ENCODE measurements around the gene TEX52. TPM values are rescaled to one million over a fixed set of nuclear protein-coding genes. Genes with fewer than 3 reads are reported as not detected.

The TEX52 gene
- total and polyA plus RNA-seq, 2 of the 13 experiments (the other 11 are each of a cell fraction or from before 2014, with no cell fraction given), result 0.05 TPM; not detected in 1

DNA sequence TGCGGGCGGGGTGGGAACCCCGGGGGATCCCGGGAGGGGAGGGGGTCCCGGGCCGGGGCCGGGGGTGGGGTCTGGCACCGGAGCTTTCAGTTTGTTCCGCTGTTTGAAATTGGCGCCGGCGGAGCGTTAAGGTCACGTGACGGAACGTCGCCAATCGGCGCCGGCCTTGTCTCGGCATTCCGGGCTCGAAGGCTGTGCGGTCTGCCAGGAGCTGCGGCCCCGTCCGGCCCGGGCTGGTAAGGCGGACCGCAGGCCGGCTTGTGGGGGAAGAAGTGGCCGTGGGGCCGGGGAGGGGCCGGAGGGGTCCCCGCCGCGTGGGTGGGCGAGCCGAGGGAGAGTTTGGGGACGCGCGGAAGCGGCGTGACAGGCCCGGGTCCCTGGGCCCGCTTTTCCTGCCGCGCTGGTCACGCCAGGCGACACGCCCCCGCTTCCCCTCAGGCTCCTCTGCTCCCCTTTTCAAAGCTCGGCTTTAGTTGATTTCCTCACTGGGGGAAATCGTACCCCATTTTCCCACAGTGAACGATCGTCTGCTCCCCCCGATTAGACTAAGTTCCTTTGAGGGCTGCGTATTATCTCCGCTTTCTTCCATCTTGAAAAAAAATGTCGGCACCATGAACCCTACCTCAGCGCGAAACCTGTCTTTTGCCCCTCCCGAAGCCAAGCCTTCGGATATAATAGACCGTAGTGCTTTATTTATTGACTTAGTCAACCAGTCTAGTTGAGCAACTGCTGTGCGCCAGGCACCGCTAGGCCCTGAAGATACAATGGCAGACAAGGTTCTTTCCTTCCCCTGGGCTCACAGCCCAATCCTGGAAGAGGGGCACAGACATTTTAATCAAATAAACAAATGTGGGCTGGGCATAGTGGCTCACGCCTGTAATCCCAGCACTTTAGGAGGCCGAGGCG lies 20.5 kb upstream of the TEX52 start, which contains the start of the genes FOXM1 and RHNO1 (continued):
- TF ChIP-seq PREB (CRISPR knock-in tag; IDR thresholded peaks at IDR 0.05), result no peak
- TF ChIP-seq EED (CRISPR knock-in tag; IDR thresholded peaks at IDR 0.05), result 0 out of 2 replicates have a peak, but pooled peaks have one; percentile 33
- peak; percentile 66; the same call in 1 of the 2 replicates for TF ChIP-seq ZSCAN31 (CRISPR knock-in tag; IDR thresholded peaks at IDR 0.05; ENCODE audit: low read depth)
- peak; percentile 65 for TF ChIP-seq MYPOP (CRISPR knock-in tag; IDR thresholded peaks at IDR 0.05)
- TF ChIP-seq SP4 (CRISPR knock-in tag; IDR thresholded peaks at IDR 0.05), result peak; percentile 64; the same call in 1 of the 2 replicates
- TF ChIP-seq NFYC (CRISPR knock-in tag; IDR thresholded peaks at IDR 0.05), result peak; percentile 81
- TF ChIP-seq RFX3 (CRISPR knock-in tag; IDR thresholded peaks at IDR 0.05), result no peak
- no peak for TF ChIP-seq ZNF691 (CRISPR knock-in tag; IDR thresholded peaks at IDR 0.05; ENCODE audit: borderline replicate concordance, low read depth)
- no peak for TF ChIP-seq MIER2 (CRISPR knock-in tag; IDR thresholded peaks at IDR 0.05)
- peak; percentile 35 for TF ChIP-seq ZHX1 (CRISPR knock-in tag; IDR thresholded peaks at IDR 0.05; ENCODE audit: low read depth)
- no peak for TF ChIP-seq ZNF441 (CRISPR knock-in tag; IDR thresholded peaks at IDR 0.05; ENCODE audit: borderline replicate concordance)
- TF ChIP-seq ZNF713 (CRISPR knock-in tag; IDR thresholded peaks at IDR 0.05), result 0 out of 2 replicates have a peak, but pooled peaks have one; percentile 63
- no peak for TF ChIP-seq ZNF382 (CRISPR knock-in tag; IDR thresholded peaks at IDR 0.05; ENCODE audit: borderline replicate concordance)
- TF ChIP-seq RCOR2 (CRISPR knock-in tag; IDR thresholded peaks at IDR 0.05), result no peak
- TF ChIP-seq ZNF225 (CRISPR knock-in tag; IDR thresholded peaks at IDR 0.05), result peak; percentile 62; the same call in 1 of the 2 replicates
- peak; percentile 80; the same call in 1 of the 2 replicates for TF ChIP-seq ZNF724P (CRISPR knock-in tag; IDR thresholded peaks at IDR 0.05; ENCODE audit: borderline replicate concordance)
- no peak for TF ChIP-seq ZKSCAN1 (IDR thresholded peaks at IDR 0.05; ENCODE audit: low read length)
- no peak for TF ChIP-seq ZKSCAN8 (CRISPR knock-in tag; IDR thresholded peaks at IDR 0.05; ENCODE audit: borderline replicate concordance)
- peak; percentile 84 for TF ChIP-seq ZFX (CRISPR knock-in tag; IDR thresholded peaks at IDR 0.05; ENCODE audit: low read depth)

All from HepG2 (cell line).